CD4-positive, alpha-beta T cell treated with Interleukin-12 subunit alpha and Interleukin-12 subunit beta, for 1 hour (primary cell): Measurements from ENCODE around the gene SPEM2.

Source experiments
- DNase-seq: peaks from one replicate; pipeline ENCODE4 v3.0.0-alpha.2; 2020

Gene SPEM2

DNA sequence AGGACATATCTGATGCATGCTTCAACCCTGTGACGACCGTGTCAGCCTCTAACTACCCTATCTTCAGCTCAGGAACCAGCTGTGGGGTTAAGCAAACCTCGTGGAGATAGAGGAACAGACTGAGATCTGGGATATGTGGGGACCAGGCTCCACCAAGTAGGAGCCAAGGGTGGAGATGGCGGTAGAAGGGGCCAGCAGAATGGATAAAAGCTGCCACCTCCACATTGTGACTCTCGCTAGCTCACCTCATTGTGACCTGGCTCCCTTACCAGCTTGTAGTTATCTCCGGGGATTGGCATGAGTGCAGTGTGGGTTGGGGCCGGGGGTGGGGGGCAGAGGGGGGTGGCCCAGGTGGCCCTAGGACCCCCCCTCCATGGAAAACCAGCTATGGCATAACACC, at the start of gene SPEM2:
TSS of gene SPEM2 (plus strand) at position 301 of the 400 bp plus-strand sequence. CDS start at position 374, 73 bp downstream.
- no peak for DNase-seq

DNA sequence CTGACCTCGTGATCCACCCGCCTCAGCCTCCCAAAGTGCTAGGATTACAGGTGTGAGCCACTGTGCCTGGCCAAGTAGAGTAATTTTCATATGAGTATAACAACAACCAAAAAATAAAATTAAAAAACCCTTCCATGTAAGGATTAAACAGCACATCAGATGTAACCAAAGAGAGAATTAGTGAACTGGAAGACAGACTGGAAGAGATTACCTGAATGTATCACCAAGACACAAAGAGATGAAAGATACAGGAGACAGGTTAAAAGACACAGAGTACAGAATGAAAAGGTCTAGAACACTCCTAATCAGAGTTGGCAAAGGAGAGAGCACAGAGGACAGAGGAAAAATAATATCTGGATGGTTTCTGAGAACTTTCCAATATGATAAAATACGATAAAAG, 46.3 kb upstream of the SPEM2 start:
- no peak for DNase-seq

DNA sequence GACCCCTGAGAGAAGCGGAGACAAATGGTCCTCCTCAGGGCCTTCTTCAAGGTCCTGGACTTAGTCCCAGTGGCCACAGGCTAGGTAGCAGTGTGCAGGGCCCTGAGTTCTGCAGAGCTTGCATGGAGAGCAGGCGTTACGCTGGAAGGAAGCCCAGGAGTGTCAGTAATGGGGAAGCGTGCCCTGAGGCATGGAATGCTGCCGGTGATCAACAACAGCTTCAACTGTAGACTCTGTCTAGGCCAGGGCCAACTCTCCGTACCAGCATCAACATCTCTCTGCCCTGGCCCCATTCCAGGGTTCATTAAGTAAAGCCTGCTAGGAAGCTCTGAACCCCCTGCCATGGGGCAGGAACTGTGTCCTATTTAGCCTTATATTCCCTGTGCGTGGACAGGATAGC, 45.1 kb upstream of the SPEM2 start:
- DNase-seq = no peak

DNA sequence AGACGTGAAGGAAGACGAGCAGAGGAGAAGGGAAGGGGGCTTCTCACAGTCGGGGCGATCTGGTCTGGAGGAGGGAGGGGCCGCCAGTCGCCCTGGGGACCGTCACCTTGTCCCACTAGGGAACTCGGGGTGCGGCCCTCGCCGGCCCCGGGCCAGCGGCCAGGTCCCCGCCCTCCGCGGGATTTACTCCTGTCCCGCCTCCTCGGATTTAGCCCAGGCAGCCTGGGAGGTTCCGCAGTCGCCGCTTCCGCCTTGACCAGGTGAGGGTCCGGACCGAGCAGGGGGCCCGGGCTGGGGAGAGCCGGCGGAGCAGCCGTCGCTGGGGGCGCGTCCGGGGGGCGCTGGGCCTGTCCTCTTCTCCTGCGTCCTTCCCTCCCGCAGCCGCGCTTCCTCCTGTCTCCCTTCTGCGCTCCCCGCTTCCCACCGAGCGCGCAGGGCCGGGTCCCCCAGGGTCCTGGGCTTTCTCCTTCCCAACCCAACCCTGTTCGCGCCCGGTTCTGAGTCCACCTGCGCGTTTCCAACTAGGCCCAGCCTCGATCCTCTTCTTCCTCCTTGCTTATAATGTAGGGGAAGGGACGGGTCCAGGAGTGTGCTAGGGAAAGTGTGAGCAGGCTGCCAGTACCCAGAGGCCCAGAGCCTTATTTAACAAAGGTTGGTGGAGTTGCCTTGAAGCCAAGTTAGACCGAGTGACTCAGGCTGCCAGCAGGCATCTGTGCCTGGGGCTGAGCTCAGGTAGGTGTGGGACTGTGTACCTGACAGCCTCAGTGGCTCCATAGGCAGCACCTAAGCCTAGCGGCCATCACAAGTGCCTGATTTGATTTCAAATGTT, 44.3 kb upstream of the SPEM2 start, which contains the start of gene TNK1:
TSS of gene TNK1 (plus strand) at position 235 of the 829 bp plus-strand sequence. CDS start 1,838 bp downstream, outside the sequence.
- no peak for DNase-seq

DNA sequence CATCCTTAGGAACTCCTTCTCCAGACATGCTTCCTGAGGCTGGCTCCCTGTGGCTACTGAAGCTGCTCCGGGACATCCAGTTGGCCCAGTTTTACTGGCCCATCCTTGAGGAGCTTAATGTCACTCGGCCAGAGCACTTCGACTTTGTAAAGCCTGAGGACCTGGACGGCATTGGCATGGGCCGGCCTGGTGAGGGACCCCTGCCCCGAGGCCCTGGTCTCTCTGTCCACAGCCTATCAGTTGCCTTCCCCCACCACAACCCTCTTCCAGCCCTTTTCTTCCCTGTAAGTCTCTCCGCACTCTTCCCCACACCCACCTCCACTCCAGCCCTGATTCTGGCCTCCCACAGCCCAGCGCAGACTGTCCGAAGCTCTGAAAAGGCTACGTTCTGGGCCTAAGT, 42.5 kb upstream of the SPEM2 start:
- DNase-seq = no peak

DNA sequence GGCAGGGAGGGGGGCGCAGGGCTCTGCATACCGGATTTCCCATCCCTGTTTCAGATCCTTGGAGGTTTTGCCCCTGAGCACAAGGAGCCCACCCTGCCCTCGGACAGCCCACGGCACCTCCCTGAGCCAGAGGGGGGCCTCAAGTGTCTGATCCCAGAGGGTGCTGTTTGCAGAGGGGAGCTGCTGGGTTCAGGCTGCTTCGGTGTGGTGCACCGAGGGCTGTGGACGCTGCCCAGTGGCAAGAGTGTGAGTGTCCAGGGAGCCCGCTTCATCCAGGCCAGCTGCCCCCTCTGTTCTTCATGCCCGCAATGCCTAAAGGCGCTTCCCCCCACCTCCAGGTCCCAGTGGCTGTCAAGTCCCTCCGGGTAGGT, 42.1 kb upstream of the SPEM2 start:
- DNase-seq = no peak

DNA sequence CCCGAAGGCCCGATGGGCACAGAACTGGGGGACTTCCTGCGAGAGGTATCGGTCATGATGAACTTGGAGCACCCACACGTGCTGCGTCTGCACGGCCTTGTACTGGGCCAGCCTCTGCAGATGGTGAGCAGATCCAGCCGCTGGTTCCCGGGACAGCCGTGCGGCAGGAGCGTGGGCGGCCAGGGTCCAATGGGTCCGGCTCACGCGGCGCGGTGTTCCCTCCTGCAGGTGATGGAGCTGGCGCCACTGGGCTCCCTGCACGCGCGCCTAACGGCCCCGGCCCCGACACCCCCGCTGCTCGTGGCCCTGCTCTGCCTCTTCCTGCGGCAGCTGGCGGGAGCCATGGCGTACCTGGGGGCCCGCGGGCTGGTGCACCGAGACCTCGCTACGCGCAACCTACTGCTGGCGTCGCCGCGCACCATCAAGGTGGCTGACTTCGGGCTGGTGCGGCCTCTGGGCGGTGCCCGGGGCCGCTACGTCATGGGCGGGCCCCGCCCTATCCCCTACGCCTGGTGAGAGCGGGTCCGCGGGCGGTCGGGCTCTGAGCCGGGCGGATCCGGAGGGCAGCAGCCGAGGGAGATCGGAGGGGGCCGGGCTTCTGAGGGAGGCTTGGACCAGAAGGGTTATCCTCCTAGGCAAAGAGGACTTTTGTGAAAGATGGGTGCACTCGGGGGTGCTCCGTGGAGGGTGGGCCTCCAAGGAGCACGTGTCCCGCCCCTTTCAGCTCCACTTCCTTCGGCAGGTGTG, 41.5 kb upstream of the SPEM2 start:
- peak; percentile 86 for DNase-seq

DNA sequence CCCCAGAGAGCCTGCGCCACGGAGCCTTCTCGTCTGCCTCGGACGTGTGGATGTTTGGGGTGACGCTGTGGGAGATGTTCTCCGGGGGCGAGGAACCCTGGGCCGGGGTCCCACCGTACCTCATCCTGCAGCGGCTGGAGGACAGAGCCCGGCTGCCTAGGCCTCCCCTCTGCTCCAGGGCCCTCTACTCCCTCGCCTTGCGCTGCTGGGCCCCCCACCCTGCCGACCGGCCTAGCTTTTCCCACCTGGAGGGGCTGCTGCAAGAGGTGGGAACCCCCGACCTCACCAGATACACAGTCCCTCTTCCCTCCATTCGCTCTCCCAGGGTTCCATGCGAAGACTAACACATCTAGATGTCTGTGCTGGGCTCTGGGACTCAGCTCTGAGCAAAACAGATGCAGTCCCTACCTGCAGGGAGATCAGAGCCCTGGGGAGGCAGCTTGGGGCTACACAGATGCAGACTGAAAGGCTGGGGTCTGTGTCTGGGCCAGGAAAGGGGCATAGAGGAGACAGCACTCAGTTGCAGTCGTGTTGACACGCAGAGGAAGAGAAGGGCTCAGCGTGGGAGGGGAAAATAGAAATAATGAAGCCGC, 40.8 kb upstream of the SPEM2 start:
- DNase-seq = no peak

DNA sequence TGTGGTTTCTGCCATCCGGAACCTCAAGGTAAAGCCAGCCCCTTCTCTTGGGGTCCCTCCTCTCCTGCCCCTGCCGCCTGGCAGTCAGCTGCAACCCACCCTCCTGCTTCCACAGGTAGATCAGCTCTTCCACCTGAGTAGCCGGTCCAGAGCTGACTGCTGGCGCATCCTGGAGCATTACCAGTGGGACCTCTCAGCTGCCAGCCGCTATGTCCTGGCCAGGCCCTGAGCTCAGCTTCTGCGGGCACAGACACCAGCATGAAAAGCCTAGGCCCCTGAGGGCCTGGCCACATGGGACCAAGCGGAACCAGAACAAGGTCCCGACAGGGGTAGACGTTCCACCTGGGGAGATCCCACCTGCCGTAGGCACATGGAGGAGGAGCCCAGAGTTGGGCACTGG, 36.6 kb upstream of the SPEM2 start:
- no peak for DNase-seq

DNA sequence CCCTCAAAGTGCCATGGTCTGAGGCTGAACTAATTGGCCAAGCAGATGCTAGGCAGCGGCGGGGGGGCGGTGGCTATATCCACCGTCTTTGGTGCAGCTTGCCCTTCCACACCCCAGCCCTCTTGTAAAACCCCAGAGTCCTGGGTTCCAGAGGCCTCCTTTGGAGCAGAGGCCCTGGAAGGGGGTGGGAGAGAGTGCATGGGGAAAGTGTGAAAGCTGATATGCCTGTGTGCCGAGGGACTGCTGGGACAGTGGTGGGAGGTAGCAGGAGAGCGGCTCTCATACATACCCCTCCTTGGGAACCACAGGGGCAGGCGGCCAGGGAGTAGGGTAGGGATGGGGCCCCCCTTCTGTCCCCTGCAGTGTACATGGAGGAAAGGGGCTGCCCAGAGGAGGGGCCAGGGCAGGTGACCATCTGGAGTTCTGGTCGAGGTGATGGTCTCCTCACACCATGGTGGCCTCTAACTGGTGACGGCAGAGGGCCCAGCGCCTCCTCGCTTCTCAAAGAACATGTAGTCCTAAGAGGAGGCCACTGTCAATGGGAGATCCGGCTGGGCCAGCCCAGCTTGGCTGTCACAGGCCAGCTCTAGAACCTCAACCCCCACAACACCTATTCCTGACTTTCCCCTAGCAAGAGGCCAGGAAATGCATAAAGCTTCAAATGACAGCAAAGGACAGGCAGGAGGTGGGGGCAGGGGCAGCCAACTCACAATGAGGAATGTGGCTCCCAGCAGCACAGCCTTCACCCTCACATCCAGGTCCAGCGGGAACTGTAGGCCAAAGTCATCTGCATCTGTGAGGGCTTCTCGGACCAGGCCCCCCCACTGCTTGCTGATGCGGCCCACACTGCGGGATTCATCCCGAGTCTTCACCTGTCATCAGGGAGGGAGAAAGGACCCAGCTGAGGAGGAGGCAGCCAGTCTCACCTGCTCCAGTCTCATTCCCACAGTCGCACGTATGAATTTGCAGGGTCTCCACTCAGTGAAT, 35.2 kb upstream of the SPEM2 start:
- DNase-seq = no peak

DNA sequence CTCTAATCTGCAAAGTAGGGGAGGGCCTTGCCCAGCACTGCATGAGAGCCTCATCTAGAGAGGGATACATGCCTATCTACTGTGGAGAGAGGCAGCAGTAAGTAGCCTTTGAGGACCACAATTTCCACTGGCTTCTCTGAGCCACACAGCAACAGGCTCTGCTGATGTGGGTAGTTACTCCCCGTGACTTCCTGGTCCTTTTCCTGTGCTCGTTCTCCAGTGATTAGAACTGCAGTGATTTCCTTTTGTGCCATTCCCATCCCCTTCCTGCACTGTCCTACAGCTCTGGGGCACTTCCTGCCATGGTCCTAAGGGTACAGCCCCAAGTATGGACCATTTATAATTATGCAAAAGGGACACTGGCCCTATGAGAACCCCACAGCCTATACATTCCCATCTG, 34.1 kb upstream of the SPEM2 start:
- no peak for DNase-seq

DNA sequence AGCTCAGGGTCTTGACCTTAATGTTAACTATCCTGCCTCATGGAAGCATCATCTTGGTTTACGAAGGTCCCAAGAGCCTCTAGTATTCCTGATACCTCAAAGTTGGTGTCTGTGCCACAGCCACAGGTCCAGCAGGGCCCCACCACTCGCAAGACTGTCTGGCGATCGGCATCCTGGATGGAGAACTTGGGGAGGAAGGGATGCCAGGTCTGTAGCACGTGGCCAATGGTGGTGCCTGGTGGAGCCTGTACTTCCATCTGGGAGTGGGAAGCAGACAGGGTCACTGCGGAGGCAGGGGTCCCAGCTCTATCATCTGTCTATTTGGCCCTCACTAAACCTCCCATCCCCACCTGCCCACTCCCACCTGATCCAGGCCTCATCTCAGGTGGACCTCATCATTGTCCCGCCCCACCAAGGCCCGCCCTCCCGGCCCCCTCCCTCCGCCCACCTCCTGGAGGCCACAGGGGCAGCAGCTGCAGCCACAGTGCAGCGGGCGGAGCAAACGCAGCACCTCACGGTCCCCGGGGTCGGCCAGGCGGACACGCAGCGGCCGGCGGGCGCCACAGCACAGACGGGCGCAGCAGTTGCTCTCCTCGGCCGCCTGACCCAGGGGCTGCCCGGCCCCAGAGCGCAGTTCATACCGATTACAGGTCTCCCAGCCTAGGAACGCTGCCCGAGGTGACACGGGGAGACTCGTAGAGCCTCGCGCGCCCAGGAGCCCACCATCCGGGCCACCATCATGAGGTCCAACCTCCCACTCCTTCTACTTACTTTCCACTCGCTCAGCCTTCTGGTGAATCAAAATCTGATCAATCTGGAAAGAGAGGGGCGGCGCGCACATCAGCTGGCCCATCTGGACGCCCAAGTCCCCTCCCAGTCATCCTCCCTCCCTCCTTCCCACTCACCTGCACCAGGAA, 32.5 kb upstream of the SPEM2 start:
- no peak for DNase-seq

DNA sequence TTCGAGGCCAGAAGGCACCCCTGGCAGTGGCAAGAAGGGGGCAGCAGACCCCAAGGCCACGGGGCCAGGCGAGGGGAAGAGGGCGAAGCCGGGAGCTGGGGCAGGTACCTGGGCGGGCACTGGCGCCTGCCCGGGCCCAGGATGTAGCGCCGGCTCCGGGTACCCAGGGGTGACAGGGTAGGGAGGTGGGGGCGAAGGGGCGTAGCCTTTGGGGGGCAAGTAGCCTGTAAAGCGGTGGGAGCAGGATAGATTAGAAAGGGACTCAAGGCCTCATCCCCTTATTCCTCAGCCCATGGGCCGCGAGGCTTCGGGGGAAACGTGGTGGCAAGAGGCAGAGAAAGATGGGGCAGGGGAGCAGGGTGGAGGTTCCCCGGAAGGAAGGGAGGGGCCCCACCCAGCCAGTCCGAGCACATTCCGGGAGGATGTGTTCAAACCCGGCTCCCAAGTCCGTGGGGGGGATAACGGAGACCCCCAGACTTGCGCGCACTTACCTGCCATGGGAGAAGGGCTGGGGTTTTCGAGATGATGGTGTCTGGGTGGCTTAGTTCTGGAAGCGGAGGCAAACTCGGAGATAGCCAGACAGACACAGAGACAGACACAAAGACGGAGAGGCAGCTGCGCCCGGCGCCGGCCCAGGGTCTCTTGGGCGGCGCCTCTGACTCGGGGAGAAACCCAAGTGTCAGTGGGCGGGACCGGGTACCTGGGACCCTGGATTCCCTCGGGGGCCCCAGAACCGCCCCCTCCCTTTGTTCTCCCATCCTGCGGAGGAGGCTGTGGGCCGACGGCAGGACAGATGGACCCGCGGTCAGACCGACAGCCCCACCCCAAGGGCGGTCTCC, 31.6 kb upstream of the SPEM2 start:
- peak; percentile 81 for DNase-seq

DNA sequence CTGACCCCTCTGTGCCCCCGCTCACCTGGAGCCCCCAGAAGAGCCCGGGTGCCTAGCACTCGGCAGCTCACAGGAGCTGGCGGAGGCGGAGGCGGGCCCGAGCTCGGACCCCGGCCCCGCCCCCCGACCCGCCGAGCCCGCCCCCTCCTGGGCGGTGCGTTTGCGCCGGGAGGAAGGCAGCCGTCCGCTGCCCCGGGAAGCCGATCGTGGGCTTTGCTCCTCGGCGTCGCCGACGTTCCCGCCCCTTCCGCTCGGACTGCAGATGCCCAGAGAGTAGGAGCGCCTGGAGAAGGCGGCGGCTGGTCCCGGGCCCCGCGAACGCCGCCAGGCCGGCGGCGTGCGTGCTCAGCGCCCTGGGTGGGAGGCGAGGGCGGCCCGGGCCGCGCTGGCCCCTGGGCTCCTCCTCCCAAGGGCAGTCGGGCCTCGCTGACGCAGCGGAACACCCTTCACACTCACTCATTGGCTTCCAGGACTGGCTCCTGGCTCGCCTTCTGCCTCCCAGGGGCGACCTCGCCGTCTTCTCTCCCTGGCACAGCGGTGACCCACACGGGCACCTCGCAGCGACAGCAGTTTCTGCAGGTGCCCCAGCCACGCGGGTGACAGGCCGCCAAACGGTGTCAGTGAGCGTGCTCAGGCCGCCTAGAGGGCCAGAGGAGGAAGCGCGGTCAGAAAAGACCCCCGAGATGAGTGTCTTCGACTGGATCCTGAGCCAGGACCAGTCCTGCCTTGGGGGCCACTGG, 30.8 kb upstream of the SPEM2 start, which contains the start of gene PLSCR3:
TSS of gene PLSCR3 (minus strand) at position 74 of the 740 bp plus-strand sequence. CDS start 415 bp downstream, outside the sequence.
- peak; percentile 86 for DNase-seq

DNA sequence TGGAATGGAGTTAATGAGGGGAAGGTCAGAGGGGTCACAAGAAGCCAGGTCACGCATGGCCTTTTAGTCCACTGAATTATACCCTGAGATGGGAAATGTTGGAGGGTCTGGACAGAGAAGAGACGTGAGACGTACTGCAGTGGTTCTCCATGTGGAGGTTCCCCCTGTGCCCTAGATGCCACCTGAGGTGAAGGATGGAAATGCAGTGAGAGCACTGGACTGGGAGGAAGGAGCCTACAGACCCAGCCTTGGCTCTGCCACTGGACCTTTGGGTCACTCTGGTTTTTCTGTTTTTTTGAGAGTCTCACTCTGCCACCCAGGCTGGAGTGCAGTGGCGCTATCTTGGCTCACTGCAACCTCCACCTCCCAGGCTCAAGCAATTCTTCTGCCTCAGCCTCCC, 29.3 kb upstream of the SPEM2 start:
- DNase-seq = no peak

DNA sequence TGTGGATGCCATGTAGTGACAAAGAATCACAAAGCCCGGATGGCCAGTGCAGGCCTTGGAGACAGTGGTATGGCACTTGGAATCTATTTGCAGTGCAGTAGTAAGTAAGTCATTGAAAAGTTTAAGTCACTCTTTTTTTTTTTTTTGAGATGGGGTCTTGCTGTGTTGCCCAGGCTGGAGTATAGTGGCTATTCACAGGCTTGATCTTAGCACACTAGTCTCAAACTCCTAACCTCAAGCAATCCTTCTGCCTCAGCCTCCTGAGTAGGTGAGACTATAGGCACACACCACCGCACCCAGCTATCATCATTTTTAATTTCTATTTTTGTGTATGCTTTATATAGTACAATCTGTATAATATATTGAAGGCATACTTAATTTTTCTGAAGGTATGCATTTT, 26.8 kb upstream of the SPEM2 start:
- no peak for DNase-seq

DNA sequence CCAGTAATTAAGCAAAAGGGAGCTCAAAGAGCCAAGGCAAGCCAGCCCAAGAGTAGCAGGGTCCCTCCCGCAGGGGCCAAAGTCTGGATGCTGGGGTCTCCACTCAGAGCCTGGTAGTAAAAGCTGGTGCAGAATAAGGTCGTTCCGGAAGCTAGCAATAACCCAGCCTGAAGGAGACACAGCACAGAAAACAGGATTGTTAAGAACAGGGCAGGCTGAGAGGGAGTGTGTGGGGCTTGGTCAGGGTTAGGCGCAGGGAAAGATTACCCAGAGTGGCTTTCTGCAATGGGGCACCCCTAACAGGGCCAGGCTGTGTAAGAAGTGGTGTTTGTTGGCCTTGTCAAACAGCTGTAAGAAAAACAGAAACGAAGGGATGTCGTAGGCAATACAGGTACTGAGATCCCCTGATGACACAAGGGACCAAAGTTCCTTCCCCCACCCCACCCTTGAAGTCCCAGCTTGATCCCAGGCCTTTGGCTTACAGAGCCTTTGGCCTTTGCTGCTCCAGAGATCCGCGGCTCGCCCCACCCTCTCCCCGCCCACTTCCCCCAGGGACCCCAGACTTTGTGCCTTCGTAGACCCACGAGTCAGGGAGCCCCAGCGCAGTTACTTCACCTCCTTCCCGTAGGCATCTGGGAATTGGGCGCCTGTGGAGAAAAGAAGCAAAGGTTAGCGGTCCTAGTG, 22.2 kb upstream of the SPEM2 start:
- DNase-seq = peak; percentile 22

DNA sequence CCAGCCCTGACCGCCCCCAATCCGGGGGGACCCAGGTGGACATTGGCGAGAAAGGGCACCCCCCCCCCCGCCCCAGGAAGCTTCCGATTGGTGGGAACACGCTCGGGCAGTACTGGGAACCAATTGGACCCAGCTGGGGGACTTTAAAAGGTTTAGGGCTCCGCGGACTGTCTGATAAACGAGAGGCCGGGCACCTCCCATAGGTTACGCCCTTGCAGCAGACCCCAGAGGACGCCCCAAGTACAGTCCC, 21.8 kb upstream of the SPEM2 start:
- no peak for DNase-seq
